Effector CD8-positive, alpha-beta T cell (primary cell): ENCODE results near the gene PIEZO2.
"Not testable (repeated sequence)": the region's sequence is repeated elsewhere in the genome, so short reads cannot be mapped to it uniquely, and the experiment has no call there.

Source experiments
- DNase-seq: peaks from one replicate; lab custom pipeline; 2025; lab: John Stamatoyannopoulos, UW

The PIEZO2 gene

DNA sequence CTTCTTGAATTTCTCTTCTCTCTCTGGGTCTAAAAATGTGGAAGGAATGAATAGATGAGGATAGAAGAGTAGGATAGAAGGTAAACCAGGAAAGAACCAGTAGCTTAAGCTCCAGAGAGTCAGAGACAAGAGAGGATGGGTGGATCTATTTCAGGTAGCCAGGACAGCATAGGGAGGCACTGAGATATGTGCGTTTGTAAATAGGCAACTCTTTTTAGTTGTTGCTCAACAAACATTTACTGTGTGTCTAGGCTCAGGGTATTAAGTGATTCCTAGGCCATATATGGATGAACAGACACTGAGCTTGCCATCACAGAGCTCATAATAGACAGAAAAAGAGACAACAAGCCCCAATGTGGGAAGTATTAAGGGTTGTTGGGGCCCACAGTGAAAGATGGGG lies 463.1 kb downstream of the PIEZO2 start:
- no peak for DNase-seq

DNA sequence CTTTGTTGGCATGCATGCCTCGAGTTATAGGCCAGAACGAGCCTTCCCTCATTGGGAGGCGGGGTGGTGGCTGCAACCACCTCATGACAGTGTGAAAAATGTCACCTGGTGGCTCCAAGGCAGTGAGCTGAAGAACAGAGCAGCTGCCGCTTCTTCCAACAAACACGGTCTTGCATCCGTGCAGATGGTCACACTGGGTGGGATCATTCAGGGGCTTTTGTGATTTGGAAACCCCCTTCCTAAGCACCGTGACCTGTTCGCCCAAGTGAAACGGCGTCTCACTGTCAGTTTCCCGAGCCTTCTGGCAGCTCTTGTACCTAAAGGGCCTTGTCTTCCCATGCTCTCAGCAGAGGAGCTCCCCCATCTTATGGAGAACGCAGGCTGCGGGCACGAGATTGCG lies 463.9 kb downstream of the PIEZO2 start:
- no peak for DNase-seq

DNA sequence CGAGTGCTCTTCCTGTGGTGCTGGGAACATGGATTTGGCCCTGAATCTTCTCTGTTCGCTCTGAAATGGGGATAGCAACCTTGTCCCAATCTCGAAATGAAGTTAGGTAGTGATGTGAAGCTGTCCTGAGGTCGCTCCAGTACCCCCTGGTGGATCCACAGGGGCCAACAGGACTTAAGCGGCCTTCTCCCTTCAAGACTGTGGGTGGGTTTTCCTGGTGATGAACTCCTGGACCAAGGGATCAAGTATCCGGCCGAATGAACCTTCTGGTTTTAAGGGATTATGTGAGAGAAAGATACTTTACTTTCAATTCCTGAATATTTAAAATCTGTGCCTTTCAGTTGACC lies 467.0 kb downstream of the PIEZO2 start:
- no peak for DNase-seq

DNA sequence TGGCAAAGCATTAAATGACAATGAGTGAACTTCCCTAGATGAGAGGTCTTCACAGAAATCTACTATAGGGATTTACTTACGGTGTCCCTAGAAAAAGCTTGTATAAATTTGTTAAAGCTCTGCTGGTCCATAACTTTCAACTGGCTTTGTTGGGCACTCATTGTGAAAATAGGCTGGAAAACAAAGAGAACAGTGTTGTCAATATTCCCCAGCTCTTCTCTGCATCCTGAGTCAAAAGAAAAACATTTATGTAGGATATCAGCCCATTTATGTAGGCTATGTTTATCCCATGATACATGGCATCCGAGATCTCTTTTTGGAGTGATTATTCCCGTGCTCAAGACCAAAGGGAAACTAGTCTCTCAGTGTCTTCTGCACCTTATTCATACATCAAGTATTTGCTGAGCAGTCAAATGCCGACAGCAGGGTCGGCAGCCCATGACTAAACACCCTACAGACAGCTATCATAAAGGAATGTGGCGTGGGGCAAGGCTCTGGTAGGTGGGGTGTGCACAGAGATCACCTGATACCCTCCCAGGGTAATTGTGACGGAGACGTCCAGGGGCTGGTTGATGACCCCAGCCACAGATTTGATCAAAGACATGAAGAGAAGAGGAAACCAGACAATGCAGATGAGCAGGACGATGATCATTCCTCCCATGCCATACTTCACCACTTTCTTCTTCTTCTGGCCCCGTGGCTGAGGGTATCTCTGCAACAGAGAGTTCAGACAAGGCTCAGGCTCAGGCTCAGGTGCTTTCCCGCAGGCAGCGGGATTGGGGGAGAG lies 467.6 kb downstream of the PIEZO2 start:
- DNase-seq = no peak

DNA sequence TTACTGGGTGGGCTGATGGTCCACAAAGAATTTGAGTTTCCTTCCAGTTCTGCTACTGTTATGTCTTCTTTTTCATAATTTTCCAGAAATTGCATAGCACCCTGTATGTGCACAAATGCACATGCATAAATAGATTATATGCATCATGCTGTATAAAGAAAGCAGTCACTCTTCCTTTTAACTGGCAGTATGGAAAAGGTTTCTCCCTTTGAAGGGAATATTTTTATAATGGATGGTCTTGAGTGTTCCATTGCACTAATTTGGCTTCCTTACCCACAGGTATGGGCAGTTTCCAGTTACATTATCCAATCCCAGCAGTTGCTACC lies 469.1 kb downstream of the PIEZO2 start:
- DNase-seq = no peak

DNA sequence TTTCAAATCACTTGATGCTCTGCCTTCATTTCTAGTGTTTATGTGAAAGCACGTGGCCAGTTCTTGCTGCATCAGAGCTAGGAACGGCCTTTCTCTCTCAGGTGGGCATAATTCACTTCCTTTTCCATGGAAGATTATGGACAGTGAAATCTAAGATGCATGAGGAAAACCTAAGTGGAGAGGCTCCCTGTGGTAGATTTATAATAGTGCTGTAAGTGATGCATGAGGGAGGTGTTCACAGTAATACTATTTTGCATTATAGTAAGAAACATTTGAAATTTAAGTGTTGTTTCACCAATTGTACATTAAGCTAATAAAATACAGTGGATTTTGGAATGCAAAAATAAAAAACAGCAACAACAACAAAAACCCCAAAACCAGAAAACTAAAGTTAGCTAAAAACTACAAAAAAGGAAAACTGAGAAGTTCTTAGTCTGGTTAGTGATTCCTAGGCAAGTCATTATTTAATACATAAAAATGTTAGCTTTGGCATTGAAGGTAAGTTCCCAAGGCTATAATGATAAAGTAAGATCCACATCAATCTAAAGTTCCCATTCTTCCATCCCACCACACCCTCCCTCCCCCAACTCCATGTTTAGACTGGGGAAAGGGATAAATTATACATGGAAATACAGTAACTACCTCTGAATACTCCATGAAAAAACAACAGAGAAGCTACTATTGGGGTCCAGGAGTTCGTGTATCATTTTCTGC lies 469.7 kb downstream of the PIEZO2 start:
- no peak for DNase-seq

DNA sequence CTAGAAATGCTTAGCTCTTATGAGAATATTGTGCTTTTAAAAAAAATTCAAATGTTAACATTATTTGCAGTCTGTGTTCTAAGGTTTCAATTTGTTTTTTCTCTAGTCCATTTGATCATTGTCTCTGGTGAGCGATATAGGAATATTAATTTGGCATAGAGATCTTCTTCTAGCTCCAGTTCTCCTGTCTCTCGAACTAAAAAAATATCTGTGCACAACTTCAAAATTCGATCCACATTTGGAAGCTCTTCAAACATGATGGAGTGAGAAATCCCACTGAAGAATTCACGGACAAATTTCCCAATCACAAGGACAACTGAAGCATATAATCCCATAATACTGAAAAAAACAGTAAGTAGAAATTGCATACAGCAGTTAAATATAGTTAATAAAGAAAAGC lies 477.9 kb downstream of the PIEZO2 start:
- no peak for DNase-seq

DNA sequence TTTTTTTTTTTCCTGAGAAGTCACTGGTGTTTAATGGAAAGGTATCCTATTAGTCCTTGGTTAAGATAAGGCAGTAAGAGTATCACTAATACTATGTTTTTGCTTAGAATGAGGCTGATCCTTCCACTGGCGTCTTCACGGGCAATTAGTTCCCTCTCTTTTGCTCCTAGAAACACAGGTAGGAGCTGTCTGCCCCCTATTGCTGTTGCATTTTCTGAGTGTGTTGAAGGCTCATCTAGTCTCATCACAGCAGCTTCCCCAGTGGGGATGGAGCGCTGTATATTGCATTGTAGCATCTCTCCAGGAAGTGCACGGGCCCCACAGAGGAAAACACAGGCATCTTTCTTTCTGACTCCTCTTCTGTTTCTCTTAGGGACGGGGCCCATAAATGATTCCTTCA lies 478.5 kb downstream of the PIEZO2 start:
- no peak for DNase-seq

DNA sequence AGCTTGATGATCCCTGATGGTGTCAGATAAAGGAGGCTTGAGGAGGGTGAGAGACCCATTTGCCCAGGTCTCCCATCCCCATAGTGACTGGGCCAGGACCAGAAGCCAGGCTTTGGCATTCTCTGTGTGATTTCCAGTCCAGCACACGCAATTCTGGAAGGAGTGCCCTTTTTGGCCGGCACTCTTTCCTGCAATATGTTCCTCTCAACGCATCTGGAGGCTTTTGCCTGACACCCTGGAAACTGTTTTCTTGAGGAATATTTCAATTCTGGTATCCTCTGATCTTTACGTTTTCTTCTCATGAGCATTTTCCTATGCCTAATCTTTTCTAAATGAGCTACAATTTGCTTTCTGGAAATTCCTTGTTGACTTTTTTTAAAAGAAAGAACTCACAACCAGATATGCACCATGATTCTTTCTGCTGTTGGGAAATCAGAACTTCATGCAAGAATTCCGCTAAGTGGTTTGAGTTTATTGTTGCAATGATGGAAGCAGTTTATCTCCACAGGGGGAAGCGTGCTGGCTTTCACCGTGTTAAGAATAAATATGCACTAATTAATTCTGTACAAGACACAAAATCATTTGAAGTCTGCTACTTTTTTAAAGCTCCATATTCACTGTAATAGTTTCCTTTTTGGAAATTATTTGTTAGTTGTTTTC lies 479.8 kb downstream of the PIEZO2 start:
- no peak for DNase-seq

DNA sequence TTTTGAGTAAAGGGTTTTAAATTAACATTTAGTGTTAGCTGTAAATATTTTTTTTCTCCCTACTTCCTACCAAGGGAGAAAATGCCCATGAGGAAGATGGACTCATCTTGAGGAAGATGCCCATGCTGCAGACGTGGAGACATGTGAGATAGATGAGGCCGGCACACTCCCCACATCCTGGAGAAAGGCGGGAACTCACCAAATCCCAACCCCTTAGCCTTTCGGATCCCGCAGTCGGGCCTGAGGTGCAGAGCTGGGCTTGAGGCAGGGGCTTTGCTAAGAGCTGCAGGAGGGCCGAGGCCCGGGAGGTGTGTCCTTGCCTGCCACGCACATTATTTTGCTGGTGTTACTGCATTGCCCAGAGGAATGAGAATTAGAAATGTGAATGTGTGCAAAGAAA lies 485.6 kb downstream of the PIEZO2 start:
- DNase-seq = no peak

DNA sequence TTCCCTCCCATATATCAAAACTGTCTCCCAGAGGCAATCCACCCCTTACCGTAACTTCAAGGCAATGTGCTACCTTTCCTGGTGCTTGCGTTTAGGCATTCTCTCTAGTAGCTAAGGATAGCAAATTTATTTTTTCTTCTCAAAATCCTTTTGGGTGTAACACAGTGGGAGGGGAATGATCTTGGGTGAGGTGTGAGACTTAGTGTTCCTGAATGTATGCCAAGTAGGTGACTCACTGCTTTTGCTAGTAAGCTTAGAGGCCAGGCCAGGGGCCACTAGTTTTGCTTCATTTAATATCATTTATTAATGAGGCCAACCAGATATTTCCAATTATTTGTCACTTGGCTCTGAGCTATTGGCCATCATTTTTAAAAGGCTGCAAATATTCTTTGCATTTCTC lies 488.1 kb downstream of the PIEZO2 start:
- DNase-seq = no peak

DNA sequence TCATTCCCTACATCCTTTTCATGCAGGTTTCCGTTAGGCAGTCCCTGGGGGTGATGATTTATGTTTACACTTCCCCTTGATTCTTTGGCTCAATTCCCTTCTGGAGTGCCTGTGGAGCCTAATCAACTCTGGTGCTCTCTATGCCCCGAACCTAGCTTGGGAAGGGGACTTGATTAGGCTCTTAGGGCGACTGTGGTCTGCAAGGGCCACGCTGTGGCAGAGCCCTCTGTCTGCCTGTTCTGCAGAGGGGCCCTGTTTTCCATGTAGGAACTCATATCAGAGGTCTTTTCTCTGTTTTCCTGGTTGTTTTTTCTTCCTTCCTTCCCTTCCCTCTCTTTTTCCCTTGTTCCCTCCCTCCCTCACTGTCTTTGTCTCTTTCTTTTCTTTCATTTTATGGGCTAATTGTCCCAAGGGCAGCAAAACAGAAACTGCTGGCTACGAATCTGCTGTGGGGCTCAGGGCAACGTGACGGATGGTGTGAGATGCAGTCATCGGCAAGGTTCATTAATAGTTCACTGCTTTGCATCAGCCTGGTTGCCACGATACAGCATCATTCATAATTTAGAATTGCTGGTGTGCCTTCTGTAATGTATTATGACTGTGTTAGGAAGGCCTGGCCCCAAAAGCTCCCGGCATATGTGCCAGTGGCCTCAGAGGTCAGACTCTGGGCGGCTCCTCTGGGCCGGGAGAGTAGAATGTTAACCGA lies 489.0 kb downstream of the PIEZO2 start:
- DNase-seq = no peak

DNA sequence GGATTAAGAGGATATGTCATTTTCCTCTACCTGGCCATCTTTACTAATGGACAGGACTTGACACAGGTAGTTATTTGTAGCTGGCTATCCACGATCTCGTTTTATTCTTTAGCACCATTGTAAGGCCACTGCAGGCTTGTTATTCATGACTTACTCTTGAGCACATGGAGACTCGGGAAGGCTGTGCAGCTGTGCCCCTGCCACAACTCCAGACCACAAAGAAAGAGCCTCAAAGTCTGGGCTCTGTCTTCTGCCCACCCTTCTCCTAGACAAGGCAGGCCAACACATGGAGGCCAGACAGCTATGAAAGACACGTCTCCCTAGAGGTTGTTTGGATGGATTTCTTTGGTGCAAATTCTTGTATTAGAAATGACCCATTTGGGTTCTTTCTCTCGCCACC lies 489.8 kb downstream of the PIEZO2 start:
- DNase-seq = no peak

DNA sequence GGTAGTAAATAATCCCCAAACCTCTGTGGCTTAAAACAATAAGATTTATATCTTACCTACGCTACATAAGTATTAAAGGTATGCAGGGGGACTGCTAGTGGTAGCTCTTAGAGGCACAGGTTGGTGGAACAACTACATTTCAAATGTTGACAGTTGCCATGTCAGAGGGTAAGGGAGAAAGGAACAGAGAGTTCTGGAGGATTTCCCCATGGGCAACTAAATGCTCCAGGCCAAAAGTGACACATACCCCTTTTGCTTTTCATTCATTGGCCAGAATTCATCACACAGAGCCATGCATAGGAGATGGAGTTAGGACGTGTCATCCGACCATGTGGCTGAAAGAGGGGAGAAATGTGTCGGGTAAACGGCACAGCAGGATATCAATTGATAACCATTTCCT lies 490.4 kb downstream of the PIEZO2 start:
- no peak for DNase-seq

DNA sequence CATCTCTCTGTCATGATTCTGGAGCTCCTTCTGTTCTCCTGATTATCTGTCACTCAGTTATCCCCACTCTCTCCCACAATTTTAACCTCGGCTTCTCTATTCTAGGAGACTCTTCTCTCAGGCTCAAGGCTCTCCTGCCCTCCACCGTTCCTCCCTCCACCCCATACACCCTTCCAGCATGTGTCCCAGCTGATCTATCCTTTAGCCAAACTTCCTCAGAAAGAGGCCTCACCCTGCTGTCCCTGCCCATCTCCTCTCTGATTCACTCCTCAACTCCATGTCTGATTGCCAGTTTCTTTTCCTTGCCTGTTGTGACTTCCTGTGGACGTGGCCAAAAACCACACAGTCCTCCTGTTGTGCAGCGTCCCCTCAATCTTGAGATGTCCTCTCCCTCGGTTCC lies 505.4 kb downstream of the PIEZO2 start:
- not testable (repeated sequence) for DNase-seq

DNA sequence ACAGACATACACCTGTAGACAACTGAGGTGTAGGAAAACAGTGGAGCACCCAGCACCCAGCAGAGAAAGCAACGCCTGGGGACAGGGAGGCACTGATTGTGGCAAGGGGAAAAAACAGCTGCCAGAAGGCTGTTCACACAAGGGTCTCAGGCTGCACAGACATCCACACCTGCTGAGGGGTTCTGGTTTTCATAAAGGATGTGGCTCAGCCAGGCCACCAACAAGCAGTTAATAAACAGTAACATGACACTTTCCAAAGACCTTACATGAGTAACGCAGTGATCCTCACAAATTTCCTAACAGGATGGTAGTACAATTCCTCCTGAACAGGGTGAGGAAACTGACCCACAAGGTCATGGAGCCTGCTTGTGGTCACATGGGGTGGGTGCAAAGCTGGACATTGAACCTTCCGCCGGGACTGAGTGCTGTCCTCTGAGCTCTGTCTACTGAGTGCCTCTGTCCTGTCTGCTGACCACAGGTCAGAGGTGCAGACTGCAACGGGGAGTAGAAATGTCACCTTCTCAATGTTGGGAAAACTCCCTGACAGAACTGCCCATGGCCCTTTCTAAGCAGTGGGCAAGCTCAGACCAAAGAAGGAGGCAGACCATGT lies 506.3 kb downstream of the PIEZO2 start:
- not testable (repeated sequence) for DNase-seq

DNA sequence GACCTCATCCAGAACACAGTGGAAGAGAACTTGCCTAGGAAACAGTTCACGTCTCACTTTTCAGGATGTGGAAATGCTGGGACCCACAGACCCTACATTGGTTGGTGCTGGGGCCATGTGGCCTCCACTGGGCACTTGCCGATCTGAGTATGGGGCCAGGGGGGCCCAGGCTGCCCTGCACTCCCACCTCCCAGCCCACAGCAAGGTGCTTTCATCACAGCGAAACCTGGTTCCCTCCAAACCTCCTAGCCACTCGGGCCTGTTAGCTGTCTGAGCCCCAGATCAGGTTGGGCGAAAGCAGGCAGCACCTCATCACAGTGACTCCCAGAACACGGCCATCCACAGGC lies 510.9 kb downstream of the PIEZO2 start:
- DNase-seq = not testable (repeated sequence)

DNA sequence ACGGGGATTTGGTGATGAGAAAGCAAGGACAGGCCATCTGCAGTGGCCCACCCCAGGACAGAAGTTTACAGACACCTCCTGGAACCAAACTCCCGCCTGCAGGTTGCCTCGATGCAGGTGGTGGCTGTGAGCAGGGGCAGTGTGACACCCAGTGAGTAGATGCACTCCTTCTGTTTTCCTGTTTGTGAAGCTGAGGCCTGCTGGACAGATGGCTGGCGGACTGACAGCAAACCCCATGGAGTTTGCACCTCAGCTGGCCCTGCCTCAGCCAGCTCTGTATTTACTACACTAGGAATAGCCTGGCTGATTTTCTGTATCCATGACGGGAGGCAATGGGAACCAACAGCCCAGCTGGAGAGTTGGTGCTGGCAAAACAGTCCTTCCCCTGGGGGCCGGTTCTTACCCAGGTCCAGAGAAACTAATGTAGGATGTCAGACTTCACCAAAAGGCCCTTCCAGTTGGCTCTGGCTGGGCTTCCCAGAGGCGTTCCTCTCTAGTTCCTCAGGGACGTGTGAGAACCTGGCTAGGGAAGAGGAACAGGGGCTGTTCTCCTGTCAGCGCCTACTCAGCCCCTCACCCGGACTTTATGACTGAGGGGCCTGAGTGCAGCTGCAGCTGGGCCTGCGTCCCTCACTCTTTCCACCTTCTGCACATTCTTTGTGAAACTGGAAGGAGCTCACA lies 511.4 kb downstream of the PIEZO2 start:
- not testable (repeated sequence) for DNase-seq

DNA sequence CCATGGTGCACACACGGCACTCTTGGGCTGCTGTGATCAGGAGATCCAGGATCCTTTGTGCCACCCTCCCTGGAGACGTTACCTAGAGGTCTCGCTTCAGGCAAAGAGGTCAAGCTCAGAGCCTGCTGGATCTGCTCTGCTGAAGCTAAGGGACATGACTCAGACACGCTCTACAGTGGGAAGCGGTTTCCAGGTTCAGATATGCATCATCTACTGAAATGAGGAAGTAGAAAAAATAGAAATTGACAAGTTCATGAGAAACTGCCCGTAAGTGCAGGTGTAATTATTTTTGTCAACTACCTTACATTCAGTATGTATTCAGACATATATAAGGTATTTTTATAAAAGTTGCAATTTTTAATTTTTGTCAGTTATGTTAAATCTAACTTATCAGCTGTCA lies 520.3 kb downstream of the PIEZO2 start:
- DNase-seq = not testable (repeated sequence)

DNA sequence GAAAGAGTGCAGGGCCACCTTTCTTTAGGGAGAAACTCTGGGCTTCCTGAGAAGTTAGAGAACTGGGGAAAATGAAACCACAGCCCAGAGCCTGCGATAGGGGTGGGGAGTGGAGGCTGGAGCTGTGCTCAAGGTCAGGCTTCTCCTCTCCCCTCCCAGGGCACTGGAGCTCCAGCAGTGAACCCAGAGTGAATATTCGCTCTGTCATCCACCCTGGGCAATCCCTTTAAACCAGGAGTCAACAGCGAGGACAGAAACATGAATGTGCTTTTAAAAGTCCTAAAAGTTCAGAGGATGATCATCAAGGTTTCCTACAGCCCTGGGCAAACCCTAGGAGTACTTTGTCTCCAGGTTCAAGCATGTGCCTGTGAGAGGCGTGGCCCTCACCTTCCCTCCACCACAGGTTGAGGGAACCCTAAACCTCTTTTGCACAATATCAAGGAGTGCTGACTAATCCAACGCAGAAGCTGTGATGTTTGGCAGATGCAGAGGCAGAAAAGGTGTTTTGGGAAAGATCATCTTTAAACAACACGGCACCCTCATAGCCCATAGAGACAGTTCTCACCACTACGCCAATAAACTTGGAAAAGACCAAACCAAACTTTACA lies 522.7 kb downstream of the PIEZO2 start:
- DNase-seq = not testable (repeated sequence)

DNA sequence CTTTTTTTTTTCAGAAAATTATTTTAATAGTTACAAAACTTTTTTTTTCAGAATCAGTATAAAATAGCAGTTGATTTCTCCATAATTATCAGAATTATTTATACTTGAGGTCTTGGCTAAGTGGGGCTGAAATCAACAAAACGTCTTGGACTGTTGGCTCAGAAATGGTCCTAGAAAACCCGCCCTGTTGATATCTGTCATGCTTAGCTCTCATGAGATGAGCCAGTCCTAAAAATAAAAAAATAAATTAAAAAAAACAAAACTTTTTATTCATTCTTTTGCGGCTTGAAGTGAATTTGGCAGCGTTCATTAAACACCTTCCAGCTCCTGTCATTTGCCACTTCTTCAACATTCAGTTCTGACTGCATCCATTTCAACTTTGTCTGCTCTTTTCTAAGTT lies 525.8 kb downstream of the PIEZO2 start:
- not testable (repeated sequence) for DNase-seq
